ENCODE data around the gene SPIN2B. TPM values are rescaled to one million over a fixed set of nuclear protein-coding genes. Genes with fewer than 3 reads are reported as not detected.

SPIN2B gene
- 16.9 and 20.2 TPM in 2 replicates for polyA plus RNA-seq (2012; rRNA removed)
- 16.3 and 20.5 TPM in 2 replicates for polyA plus RNA-seq (2012; cell fraction: cytosol; rRNA removed)
- polyA plus RNA-seq (2012; cell fraction: nucleus; rRNA removed), result 46.1 and 53.6 TPM in 2 replicates

DNA sequence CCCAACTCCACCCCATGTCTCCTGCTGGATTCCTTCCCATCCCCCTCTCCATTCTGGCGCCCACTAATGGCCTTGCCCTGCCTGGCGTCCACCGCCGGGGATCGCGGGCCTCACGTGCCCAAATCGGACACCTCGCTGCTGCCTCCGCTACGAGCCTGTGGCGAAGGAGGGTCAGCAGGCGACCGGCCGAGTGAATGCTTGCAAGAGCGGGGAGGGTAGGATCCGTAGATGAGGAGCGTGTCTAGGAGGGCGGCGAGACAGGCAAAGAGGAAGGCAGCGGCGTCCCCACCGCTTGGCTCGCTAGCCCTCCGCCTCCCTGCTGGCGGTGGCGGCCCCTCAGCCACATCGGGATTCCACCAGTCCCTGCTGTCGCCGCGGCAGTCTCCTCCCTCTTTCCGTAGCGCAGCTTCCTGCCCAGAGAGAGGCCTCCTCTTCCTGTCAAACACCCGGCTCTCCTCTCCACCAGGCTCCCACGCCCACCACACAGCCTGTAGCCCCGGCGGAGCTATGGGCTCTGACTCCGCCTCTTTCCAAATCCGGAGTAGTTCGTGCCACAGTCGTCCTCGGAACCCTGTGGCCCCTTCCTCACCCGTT, at the start of gene SPIN2B:
SPIN2B (minus strand) TSS at position 387 of the 594 bp plus-strand sequence.
- no peaks in the 10 kb centered on the region for H3K9me3 ChIP-seq
- no peaks in the 10 kb centered on the region for H3K4me1 ChIP-seq (ENCODE audit: control insufficient read depth in 1 of 2, insufficient read depth in 2 of 2, low read depth in 1 of 2, low read length in 1 of 2)
- ChIA-PET POLR2A (no interaction called here), CTCF (interaction anchor here (0.6 kb wide), 1 partner anchor 251 kb away, joined by 3 read pairs; no protein-coding TSS in a partner anchor)
- H3K4me2 ChIP-seq, result peak within 1 kb of the TSS; percentile 63
- H3K9me2 ChIP-seq, result no peaks in the 10 kb centered on the region
- no peaks in the 10 kb centered on the region for H4K20me1 ChIP-seq (ENCODE audit: insufficient read depth)
- TF ChIP-seq, protein P1, sequence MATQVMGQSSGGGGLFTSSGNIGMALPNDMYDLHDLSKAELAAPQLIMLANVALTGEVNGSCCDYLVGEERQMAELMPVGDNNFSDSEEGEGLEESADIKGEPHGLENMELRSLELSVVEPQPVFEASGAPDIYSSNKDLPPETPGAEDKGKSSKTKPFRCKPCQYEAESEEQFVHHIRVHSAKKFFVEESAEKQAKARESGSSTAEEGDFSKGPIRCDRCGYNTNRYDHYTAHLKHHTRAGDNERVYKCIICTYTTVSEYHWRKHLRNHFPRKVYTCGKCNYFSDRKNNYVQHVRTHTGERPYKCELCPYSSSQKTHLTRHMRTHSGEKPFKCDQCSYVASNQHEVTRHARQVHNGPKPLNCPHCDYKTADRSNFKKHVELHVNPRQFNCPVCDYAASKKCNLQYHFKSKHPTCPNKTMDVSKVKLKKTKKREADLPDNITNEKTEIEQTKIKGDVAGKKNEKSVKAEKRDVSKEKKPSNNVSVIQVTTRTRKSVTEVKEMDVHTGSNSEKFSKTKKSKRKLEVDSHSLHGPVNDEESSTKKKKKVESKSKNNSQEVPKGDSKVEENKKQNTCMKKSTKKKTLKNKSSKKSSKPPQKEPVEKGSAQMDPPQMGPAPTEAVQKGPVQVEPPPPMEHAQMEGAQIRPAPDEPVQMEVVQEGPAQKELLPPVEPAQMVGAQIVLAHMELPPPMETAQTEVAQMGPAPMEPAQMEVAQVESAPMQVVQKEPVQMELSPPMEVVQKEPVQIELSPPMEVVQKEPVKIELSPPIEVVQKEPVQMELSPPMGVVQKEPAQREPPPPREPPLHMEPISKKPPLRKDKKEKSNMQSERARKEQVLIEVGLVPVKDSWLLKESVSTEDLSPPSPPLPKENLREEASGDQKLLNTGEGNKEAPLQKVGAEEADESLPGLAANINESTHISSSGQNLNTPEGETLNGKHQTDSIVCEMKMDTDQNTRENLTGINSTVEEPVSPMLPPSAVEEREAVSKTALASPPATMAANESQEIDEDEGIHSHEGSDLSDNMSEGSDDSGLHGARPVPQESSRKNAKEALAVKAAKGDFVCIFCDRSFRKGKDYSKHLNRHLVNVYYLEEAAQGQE (IDR thresholded peaks at IDR 0.05; ENCODE audit: low read depth, low read length), result no peak
- peak; percentile 69 for TF ChIP-seq GABPA (IDR thresholded peaks at IDR 0.05; ENCODE audit: low read depth)
- TF ChIP-seq, protein P2, sequence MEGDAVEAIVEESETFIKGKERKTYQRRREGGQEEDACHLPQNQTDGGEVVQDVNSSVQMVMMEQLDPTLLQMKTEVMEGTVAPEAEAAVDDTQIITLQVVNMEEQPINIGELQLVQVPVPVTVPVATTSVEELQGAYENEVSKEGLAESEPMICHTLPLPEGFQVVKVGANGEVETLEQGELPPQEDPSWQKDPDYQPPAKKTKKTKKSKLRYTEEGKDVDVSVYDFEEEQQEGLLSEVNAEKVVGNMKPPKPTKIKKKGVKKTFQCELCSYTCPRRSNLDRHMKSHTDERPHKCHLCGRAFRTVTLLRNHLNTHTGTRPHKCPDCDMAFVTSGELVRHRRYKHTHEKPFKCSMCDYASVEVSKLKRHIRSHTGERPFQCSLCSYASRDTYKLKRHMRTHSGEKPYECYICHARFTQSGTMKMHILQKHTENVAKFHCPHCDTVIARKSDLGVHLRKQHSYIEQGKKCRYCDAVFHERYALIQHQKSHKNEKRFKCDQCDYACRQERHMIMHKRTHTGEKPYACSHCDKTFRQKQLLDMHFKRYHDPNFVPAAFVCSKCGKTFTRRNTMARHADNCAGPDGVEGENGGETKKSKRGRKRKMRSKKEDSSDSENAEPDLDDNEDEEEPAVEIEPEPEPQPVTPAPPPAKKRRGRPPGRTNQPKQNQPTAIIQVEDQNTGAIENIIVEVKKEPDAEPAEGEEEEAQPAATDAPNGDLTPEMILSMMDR (IDR thresholded peaks at IDR 0.05), result peak; percentile 29
- TF ChIP-seq, protein P3, sequence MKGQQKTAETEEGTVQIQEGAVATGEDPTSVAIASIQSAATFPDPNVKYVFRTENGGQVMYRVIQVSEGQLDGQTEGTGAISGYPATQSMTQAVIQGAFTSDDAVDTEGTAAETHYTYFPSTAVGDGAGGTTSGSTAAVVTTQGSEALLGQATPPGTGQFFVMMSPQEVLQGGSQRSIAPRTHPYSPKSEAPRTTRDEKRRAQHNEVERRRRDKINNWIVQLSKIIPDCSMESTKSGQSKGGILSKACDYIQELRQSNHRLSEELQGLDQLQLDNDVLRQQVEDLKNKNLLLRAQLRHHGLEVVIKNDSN (IDR thresholded peaks at IDR 0.05; ENCODE audit: borderline replicate concordance, low read depth), result peak; percentile 21; the same call in 1 of the 2 replicates
- peak; percentile 87 for DNase-seq
- no peaks in the 10 kb centered on the region for H3F3A ChIP-seq (replicated peaks; ENCODE audit: insufficient read depth)
- H3K27ac ChIP-seq (ENCODE audit: low read depth in 2 of 2, low read length in 1 of 2), result peak within 1 kb of the TSS; percentile 56 to 77; a peak in 3 of 4 replicates
- peak within 1 kb of the TSS; percentile 81 for H2AFZ ChIP-seq (ENCODE audit: low read depth)
- peak within 1 kb of the TSS; percentile 44 to 66 for H3K4me3 ChIP-seq (ENCODE audit: low read depth in 2 of 2, low read length in 1 of 2)
- H3K36me3 ChIP-seq (replicated peaks in 1 of 2; ENCODE audit: control insufficient read depth in 1 of 2, insufficient read depth in 2 of 2, low read length in 1 of 2), result peaks cover 0 to 5% of the 10 kb centered on the region in 2 experiments
- WGBS (ENCODE audit: low lambda C conversion rate), result 7% methylated on average over 39 of the region's 43 CpGs
- peak within 1 kb of the TSS; percentile 65; the same call in 1 of the 2 replicates for H3K9ac ChIP-seq
- H3K79me2 ChIP-seq (ENCODE audit: insufficient read depth), result 0 out of 2 replicates have a peak, but pooled peaks cover 6% of the 10 kb centered on the region
- no peaks in the 10 kb centered on the region for H3K27me3 ChIP-seq (ENCODE audit: insufficient read depth)

DNA sequence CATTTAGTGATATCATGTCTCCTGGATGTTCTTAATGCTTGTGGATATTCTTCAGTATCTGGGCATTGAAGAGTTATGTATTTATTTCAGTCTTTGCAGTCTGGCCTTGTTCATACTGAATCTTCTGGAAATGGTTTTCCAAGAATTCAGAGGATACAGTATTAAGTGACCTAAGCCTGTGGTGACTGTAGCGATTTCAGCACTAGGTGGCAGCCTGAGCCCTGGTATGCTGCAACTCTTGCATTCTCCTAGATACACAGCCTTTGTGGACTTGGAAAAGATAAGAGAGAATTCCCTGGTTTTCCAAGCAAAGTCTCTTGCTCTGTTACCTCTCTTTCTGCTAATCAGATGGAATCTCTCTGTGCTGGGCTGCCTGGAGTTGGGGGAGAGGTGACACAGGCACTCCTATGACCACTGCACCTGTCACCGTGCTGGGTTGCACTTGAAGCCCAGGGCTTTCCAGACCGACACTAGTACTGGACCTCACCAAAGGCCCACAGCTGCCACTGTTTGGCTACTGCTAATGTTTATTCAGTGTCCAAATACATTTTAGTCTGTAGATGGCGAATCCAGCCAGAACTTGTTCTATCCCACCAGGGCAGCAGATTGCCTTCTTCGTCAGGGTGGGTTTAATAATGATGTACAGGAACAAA, 35.2 kb upstream of the SPIN2B start:
- Histone ChIP-seq H2AFZ (ENCODE audit: low read depth) (no peak overlapping the region), H3K4me2 (no peak overlapping the region), H3K9ac (no peak overlapping the region), H3K9me3 (no peaks in the 10 kb centered on the region), H3F3A (replicated peaks; ENCODE audit: insufficient read depth) (no peaks in the 10 kb centered on the region), H4K20me1 (ENCODE audit: insufficient read depth) (no peaks in the 10 kb centered on the region), H3K9me2 (no peaks in the 10 kb centered on the region), H3K4me3 (ENCODE audit: low read depth in 2 of 2, low read length in 1 of 2) (no peak overlapping the region; a peak in 1 of 4 replicates), H3K27ac (ENCODE audit: low read depth in 2 of 2, low read length in 1 of 2) (no peak overlapping the region), H3K36me3 (replicated peaks in 1 of 2; ENCODE audit: control insufficient read depth in 1 of 2, insufficient read depth in 2 of 2, low read length in 1 of 2) (no peaks in the 10 kb centered on the region), H3K4me1 (ENCODE audit: control insufficient read depth in 1 of 2, insufficient read depth in 2 of 2, low read depth in 1 of 2, low read length in 1 of 2) (no peaks in the 10 kb centered on the region), H3K27me3 (ENCODE audit: insufficient read depth) (no peaks in the 10 kb centered on the region), H3K79me2 (ENCODE audit: insufficient read depth) (no peaks in the 10 kb centered on the region)
- 0 out of 2 replicates have a peak, but pooled peaks have one; percentile 9 for TF ChIP-seq SMC3 (IDR thresholded peaks at IDR 0.05; ENCODE audit: low read depth, low read length)
- TF ChIP-seq RCOR1 (IDR thresholded peaks at IDR 0.05; ENCODE audit: low read length), result no peak
- peak; percentile 59 for TF ChIP-seq RAD21 (IDR thresholded peaks at IDR 0.05; ENCODE audit: low read length)
- TF ChIP-seq JUND (IDR thresholded peaks at IDR 0.05), result no peak
- TF ChIP-seq, protein P2 (IDR thresholded peaks at IDR 0.05), result peak; percentile 44
- ChIA-PET CTCF (interaction anchor here (0.9 to 1.1 kb wide), 2 partner anchors 10 to 24 kb away, joined by 3 to 5 read pairs; no protein-coding TSS in a partner anchor), POLR2A (no interaction called here)
- DNase-seq, result no peak
- WGBS (ENCODE audit: low lambda C conversion rate), result 38% methylated on average over 4 of the region's 5 CpGs
